HAP-1 (cell line): Measurements from ENCODE around the gene NGEF.
A peak's percentile ranks its signal among the peaks of the same experiment; 100 is the strongest.

Experiments
- DNase-seq, 2 experiments: peaks; one replicate each; pipeline ENCODE4 v3.0.0-alpha.2; 2016 to 2020; ENCODE audit warnings: low spot score in 2 of 2
- H3K27me3 ChIP-seq: fragments of 250-450 bp; sonication (Bioruptor Pico); 2 replicates; pipeline ENCODE4 v1.5.1; 2020; ENCODE audit warnings: low read depth, mild to moderate bottlenecking, moderate library complexity
- H3K36me3 ChIP-seq: fragments of 250-450 bp; sonication (Bioruptor Pico); replicated peaks from 2 replicates; pipeline ENCODE4 v1.5.1; 2020; ENCODE audit warnings: mild to moderate bottlenecking
- H3K4me1 ChIP-seq: fragments of 250-450 bp; sonication (Bioruptor Pico); 2 replicates; pipeline ENCODE4 v1.5.1; 2020; ENCODE audit warnings: mild to moderate bottlenecking
- H3K4me3 ChIP-seq: fragments of 250-450 bp; sonication (Bioruptor Pico); 2 replicates; pipeline ENCODE4 v1.5.1; 2020; ENCODE audit warnings: mild to moderate bottlenecking, moderate library complexity
- H3K9me3 ChIP-seq: fragments of 250-450 bp; sonication (Bioruptor Pico); 2 replicates; pipeline ENCODE4 v1.5.1; 2020; ENCODE audit warnings: mild to moderate bottlenecking, moderate library complexity
- in situ Hi-C: fragments of 300-500 bp; cut with MboI; formaldehyde crosslinking; loops from 3 replicates; pipeline ENCODE4 v1.14.3; 2020; ENCODE audit warnings: low sequenced_read_pairs, inconsistent platforms, mixed read lengths

NGEF gene

DNA sequence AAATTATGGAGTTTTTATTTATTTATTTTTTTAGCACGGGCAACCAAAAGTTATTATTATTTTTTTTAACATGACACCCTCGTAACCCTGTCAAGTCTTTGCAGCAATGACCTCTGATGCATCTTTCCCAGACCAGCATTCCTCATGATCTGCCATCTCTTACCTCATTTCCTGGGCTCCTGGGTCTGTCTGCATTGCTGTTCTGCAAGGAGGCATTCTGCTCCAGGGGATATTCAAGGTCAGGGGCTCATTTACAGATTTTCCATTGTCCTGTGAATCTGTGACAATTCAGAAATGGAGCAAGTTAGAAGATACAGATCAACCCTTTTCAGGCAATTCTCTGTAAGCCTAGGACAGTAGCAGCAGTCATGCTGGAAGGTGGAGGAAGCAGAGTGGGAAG lies 43.0 kb downstream of the NGEF start:
- no peaks in the 10 kb centered on the region for H3K9me3 ChIP-seq
- no peaks in the 10 kb centered on the region for H3K36me3 ChIP-seq
- no peak overlapping the region for H3K4me3 ChIP-seq
- no peak for DNase-seq
- in situ Hi-C loops: no loop called here
- H3K4me1 ChIP-seq: no peaks in the 10 kb centered on the region
- H3K27me3 ChIP-seq: no peaks in the 10 kb centered on the region

DNA sequence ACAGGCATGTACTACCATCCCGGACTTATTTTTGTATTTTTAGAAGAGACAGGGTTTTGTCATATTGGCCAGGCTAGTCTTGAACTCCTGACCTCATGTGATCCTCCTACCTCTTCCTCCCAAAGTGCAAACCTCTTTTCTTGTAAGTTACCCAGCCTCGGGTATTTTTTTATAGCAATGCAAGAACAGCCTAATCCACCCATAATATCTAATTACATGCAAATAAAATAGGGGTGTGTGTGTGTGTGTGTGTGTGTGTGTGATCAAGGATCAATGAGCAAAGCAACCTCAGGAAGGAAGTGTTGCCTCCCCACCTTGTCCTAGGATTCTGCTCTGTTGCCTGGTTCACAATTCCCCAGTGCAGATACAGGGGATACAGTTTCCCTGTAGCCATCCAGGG lies 45.6 kb downstream of the NGEF start:
- DNase-seq: no peak
- in situ Hi-C loops: no loop called here
- Histone ChIP-seq H3K36me3 (no peaks in the 10 kb centered on the region), H3K27me3 (no peaks in the 10 kb centered on the region), H3K4me3 (no peak overlapping the region), H3K9me3 (no peaks in the 10 kb centered on the region), H3K4me1 (no peaks in the 10 kb centered on the region)

DNA sequence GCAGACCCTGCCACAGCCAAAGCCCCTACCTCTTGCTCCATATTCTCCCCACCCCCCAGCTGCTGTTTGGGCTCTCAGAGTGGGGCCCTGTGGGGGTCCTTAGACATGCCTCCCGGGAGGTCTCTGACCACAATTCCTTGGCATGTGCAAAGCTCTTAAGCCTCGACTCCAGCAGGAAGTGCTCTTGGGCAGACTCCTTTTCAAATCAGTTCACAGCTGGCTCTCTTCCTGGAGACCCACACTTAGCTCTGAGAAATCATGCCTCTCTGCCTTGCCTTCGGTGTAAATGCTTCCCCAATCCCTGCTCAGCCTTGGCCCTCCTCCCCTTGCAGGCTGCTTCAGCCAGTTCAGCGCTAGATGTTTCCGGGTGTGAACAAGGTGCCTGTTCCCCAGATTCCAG lies 46.9 kb downstream of the NGEF start:
- H3K4me1 ChIP-seq: no peaks in the 10 kb centered on the region
- in situ Hi-C loops: no loop called here
- H3K27me3 ChIP-seq: no peaks in the 10 kb centered on the region
- H3K4me3 ChIP-seq: no peak overlapping the region
- H3K36me3 ChIP-seq: no peaks in the 10 kb centered on the region
- no peak for DNase-seq
- no peaks in the 10 kb centered on the region; the same call in 1 of the 2 replicates for H3K9me3 ChIP-seq

DNA sequence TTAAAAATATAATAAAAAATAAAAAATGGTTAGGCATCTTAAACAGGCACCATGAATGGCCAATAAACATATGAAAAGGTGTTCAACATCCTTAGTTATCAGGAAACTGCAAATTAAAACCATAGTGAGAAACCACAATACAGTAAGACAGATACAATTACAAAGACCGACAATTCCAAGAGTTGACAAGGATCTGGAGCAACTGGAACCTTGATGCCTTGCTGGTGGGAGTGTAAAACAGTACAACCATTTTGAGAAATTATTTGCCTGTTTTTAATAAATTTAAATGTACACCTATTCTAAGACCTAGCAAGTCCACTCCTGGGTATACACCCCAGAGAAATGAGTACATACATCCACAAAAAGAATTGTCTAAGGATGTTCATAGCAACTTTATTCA lies 49.1 kb downstream of the NGEF start:
- Histone ChIP-seq H3K27me3 (no peaks in the 10 kb centered on the region), H3K4me3 (no peak overlapping the region), H3K9me3 (no peaks in the 10 kb centered on the region; the same call in 1 of the 2 replicates), H3K4me1 (no peaks in the 10 kb centered on the region), H3K36me3 (no peaks in the 10 kb centered on the region)
- in situ Hi-C loops: no loop called here
- DNase-seq: no peak

DNA sequence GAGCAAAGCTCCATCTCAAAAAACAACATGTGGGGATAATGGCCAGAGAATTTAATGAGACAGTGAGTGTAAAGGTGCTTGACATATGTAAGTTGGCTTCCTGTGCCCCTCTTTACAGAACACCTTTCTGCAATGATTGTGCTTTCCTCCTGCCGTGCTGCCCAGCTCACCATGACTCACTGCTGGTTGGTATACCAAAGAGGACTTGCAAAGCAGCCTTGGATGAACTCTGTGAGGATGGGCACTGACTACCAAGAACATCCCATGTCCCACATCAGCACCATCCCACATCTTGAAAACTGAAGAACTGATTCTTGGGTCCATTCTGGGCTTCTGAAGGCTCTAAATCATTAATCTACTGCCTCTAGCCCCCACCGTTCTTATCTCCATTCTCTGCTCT lies 52.2 kb downstream of the NGEF start:
- in situ Hi-C loops: no loop called here
- H3K4me1 ChIP-seq: no peaks in the 10 kb centered on the region
- no peak for DNase-seq
- peaks cover 2% of the 10 kb centered on the region; the same call in 1 of the 2 replicates for H3K9me3 ChIP-seq
- no peaks in the 10 kb centered on the region for H3K36me3 ChIP-seq
- no peaks in the 10 kb centered on the region for H3K27me3 ChIP-seq
- H3K4me3 ChIP-seq: no peak overlapping the region

DNA sequence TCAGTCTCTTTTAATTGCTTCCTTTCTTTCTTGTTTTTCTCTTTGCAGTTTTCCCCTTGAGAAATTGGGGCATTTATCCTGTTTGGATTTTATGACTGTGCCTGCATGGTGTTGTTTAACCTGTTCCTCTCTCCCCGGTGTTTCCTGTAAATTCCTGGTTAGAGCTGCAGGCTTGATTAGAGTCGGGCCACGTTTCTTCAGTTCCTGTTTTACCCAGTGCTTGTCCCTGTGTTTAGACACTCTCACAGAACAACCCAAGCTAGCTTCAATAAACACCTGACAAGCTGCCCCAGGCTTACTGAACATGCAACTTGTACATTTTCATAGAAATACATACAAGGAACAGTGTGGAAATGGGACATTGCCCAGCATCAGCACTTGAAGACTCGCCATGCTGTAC lies 53.9 kb downstream of the NGEF start:
- in situ Hi-C loops: no loop called here
- no peaks in the 10 kb centered on the region for H3K36me3 ChIP-seq
- no peaks in the 10 kb centered on the region for H3K27me3 ChIP-seq
- no peaks in the 10 kb centered on the region for H3K4me1 ChIP-seq
- H3K9me3 ChIP-seq: peaks cover 2% of the 10 kb centered on the region; the same call in 1 of the 2 replicates
- no peak overlapping the region for H3K4me3 ChIP-seq
- DNase-seq: no peak

DNA sequence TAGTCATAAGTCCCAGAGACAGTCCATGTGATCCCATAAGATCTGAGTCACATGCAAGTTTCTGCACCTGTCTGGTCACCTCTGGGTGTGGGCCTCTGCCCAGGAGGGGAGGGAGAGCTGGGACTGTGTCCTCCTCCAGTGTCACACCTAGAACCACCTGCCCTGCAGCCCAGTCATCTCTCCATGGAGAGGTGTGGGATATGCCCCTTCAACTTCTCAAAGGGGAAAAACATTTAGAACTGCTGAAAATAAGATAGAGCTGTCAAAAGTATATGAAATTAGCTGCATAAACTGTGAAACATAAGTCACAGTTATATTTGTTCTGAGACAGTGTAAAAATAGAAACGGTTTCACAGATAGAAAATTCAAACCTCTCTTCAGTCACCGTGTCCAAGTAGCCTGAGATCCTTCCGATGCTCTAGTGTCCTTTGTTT lies 55.4 kb downstream of the NGEF start:
- H3K4me3 ChIP-seq: no peak overlapping the region
- no peaks in the 10 kb centered on the region for H3K36me3 ChIP-seq
- DNase-seq: no peak
- H3K4me1 ChIP-seq: no peaks in the 10 kb centered on the region
- H3K9me3 ChIP-seq: peaks cover 2% of the 10 kb centered on the region; the same call in 1 of the 2 replicates
- in situ Hi-C loops: no loop called here
- no peaks in the 10 kb centered on the region for H3K27me3 ChIP-seq

DNA sequence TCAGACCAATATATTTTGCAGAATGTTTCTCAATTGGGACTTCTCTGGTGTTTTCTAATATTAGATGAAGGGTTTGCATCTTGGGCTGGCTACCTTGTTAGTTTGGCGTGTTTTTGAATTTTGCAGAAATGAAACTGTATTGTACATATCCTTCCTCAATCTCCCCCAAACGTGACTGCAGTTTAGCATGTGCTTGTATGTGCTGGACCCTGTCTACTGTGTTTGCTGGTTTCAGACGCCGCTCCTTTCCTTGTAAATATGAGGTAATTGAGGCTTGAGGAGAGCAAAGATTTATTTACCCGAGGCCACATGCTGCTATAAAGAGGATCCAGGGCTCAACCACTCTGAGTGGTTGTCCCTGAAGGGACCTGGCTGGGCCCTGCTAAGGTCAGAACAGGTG lies 57.2 kb downstream of the NGEF start:
- in situ Hi-C loops: no loop called here
- Histone ChIP-seq H3K9me3 (0 out of 2 replicates have a peak, but pooled peaks cover 2% of the 10 kb centered on the region), H3K36me3 (no peaks in the 10 kb centered on the region), H3K4me1 (no peaks in the 10 kb centered on the region), H3K4me3 (no peak overlapping the region), H3K27me3 (no peaks in the 10 kb centered on the region)
- DNase-seq: no peak

- 0 out of 2 replicates have a peak, but pooled peaks cover 2% of the 10 kb centered on the region for H3K9me3 ChIP-seq
- H3K27me3 ChIP-seq: no peaks in the 10 kb centered on the region
- H3K4me1 ChIP-seq: no peaks in the 10 kb centered on the region
- in situ Hi-C loops: no loop called here
- H3K4me3 ChIP-seq: no peak overlapping the region
- no peak for DNase-seq
- no peaks in the 10 kb centered on the region for H3K36me3 ChIP-seq
Measured at GRCh38 chr2:232954691-232955090, 58.4 kb downstream of the NGEF start.

- Histone ChIP-seq H3K4me3 (no peak overlapping the region), H3K9me3 (no peaks in the 10 kb centered on the region), H3K36me3 (no peaks in the 10 kb centered on the region), H3K4me1 (peaks cover 10% of the 10 kb centered on the region), H3K27me3 (no peaks in the 10 kb centered on the region)
- DNase-seq: no peak
- in situ Hi-C loops: no loop called here
Measured at GRCh38 chr2:232951891-232952290, 61.2 kb downstream of the NGEF start.

DNA sequence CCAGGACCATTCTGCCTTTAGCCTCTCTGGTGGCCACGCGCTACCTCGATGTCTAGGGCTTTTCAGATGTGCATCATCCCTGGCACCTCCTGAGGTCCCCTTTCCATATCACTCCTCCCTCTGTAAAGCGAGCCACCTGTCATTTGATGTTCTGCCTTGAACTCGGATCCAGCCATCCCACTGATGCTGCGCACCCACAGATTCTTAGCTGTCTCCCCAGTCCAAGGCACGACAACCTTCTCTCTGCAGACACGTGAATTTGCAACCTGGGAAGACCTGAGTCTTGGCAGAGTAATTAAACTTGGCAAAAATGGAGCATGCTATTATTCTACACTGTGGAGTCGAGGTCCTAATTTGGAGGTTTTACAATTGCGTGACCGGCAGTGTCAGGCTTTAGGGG lies 61.9 kb downstream of the NGEF start:
- no peak for DNase-seq
- H3K27me3 ChIP-seq: no peaks in the 10 kb centered on the region
- no peak overlapping the region for H3K4me3 ChIP-seq
- peaks cover 10% of the 10 kb centered on the region for H3K4me1 ChIP-seq
- in situ Hi-C loops: no loop called here
- H3K9me3 ChIP-seq: no peaks in the 10 kb centered on the region
- H3K36me3 ChIP-seq: no peaks in the 10 kb centered on the region

- Histone ChIP-seq H3K9me3 (no peaks in the 10 kb centered on the region), H3K36me3 (no peaks in the 10 kb centered on the region), H3K27me3 (no peaks in the 10 kb centered on the region), H3K4me3 (no peak overlapping the region), H3K4me1 (peaks cover 10% of the 10 kb centered on the region)
- in situ Hi-C loops: no loop called here
- no peak for DNase-seq
Measured at GRCh38 chr2:232950751-232951150, 62.3 kb downstream of the NGEF start.

- Histone ChIP-seq H3K27me3 (no peaks in the 10 kb centered on the region), H3K9me3 (no peaks in the 10 kb centered on the region), H3K4me1 (peaks cover 10% of the 10 kb centered on the region), H3K4me3 (no peak overlapping the region), H3K36me3 (no peaks in the 10 kb centered on the region)
- peak; percentile 56 to 57 for DNase-seq
- in situ Hi-C loops: no loop called here
Measured at GRCh38 chr2:232949016-232949415, 64.0 kb downstream of the NGEF start.

GRCh38 chr2:232942831-232943230 lies 70.2 kb downstream of the NGEF start:
- in situ Hi-C loops: no loop called here
- H3K9me3 ChIP-seq: no peaks in the 10 kb centered on the region
- no peaks in the 10 kb centered on the region for H3K4me1 ChIP-seq

GRCh38 chr2:232941912-232942594 lies 71.0 kb downstream of the NGEF start:
- no peaks in the 10 kb centered on the region for H3K36me3 ChIP-seq
- in situ Hi-C loops: no loop called here
- H3K9me3 ChIP-seq: no peaks in the 10 kb centered on the region
- DNase-seq: no peak
- no peaks in the 10 kb centered on the region for H3K4me1 ChIP-seq
- H3K27me3 ChIP-seq: no peaks in the 10 kb centered on the region
- no peak overlapping the region for H3K4me3 ChIP-seq

More at GRCh38 chr2:232942831-232943230, 70.2 kb downstream of the NGEF start:
- H3K27me3 ChIP-seq: no peaks in the 10 kb centered on the region
- H3K36me3 ChIP-seq: no peaks in the 10 kb centered on the region
- no peak for DNase-seq
- H3K4me3 ChIP-seq: no peak overlapping the region
